DOHH2 (cell line): Measurements from ENCODE around the gene GALNT12.

Source experiments
- H3F3A ChIP-seq: fragments of 200-600 bp; sonication (generic), shearing (Covaris generic); 2 replicates; pipeline ENCODE4 v1.6.0; 2016; ENCODE audit warnings: antibody characterized with exemption, mild to moderate bottlenecking; ENCODE audit not compliant: control insufficient read depth, insufficient read depth
- H3K27ac ChIP-seq: fragments of 200-600 bp; sonication (generic); 2 replicates; pipeline ENCODE4 v1.5.1; 2014; ENCODE audit warnings: low read depth, mild to moderate bottlenecking, low read length, moderate library complexity
- H3K27me3 ChIP-seq: fragments of 200-600 bp; sonication (generic); 2 replicates; pipeline ENCODE4 v1.6.1; 2014; ENCODE audit warnings: mild to moderate bottlenecking, low read length, mixed read lengths; ENCODE audit not compliant: control insufficient read depth
- H3K36me3 ChIP-seq: fragments of 200-600 bp; sonication (generic); 2 replicates; pipeline ENCODE4 v1.6.1; 2014; ENCODE audit warnings: mild to moderate bottlenecking, low read length, moderate library complexity, mixed read lengths; ENCODE audit not compliant: control insufficient read depth
- H3K4me1 ChIP-seq: fragments of 200-600 bp; sonication (generic); 2 replicates; pipeline ENCODE4 v1.6.1; 2014; ENCODE audit warnings: mild to moderate bottlenecking, low read length, mixed read lengths; ENCODE audit not compliant: control insufficient read depth
- H3K4me2 ChIP-seq: fragments of 200-600 bp; sonication (generic); 2 replicates; pipeline ENCODE4 v1.6.0; 2014; ENCODE audit warnings: mild to moderate bottlenecking, low read length, moderate library complexity
- H3K4me3 ChIP-seq: fragments of 200-600 bp; sonication (generic); 2 replicates; pipeline ENCODE4 v1.5.1; 2014; ENCODE audit warnings: mild to moderate bottlenecking, low read length, mixed read lengths
- H3K79me2 ChIP-seq: fragments of 200-600 bp; sonication (generic); 2 replicates; pipeline ENCODE4 v1.6.1; 2014; ENCODE audit warnings: mild to moderate bottlenecking, low read length, mixed read lengths; ENCODE audit not compliant: control insufficient read depth
- H3K9me2 ChIP-seq: fragments of 200-600 bp; sonication (generic); replicated peaks from 2 replicates; pipeline ENCODE4 v1.6.1; 2014; ENCODE audit warnings: mild to moderate bottlenecking, low read length, mixed read lengths; ENCODE audit not compliant: control insufficient read depth
- H3K9me3 ChIP-seq: fragments of 200-600 bp; sonication (generic); 2 replicates; pipeline ENCODE4 v1.6.1; 2014; ENCODE audit warnings: antibody characterized with exemption, low read length, mixed read lengths; ENCODE audit not compliant: control insufficient read depth, insufficient read depth
- H4K20me1 ChIP-seq: fragments of 200-600 bp; sonication (generic); 2 replicates; pipeline ENCODE4 v1.6.0; 2014; ENCODE audit warnings: low read depth, mild to moderate bottlenecking, antibody characterized with exemption, low read length, moderate library complexity; ENCODE audit not compliant: control insufficient read depth, insufficient read depth
- CTCF ChIP-seq: fragments of 200-600 bp; sonication (generic); IDR thresholded peaks from one replicate; pipeline ENCODE4 v1.5.1; 2014; ENCODE audit warnings: antibody characterized with exemption, mild to moderate bottlenecking, low read depth, low read length; ENCODE audit not compliant: poor library complexity, severe bottlenecking
- EZH2phosphoT487 ChIP-seq: fragments of 200-600 bp; sonication (generic); IDR thresholded peaks from 2 replicates; pipeline ENCODE4 v1.6.1; 2017; ENCODE audit warnings: borderline replicate concordance, mild to moderate bottlenecking, antibody characterized with exemption, low read length, moderate library complexity, mixed read lengths

The GALNT12 gene

GRCh38 chr9:98810102-98810842, 2.8 kb downstream of the GALNT12 start:
- Histone ChIP-seq H3K9me3 (peaks cover 2% of the 10 kb centered on the region; the same call in 1 of the 2 replicates), H3K36me3 (no peaks in the 10 kb centered on the region), H4K20me1 (no peaks in the 10 kb centered on the region), H3K9me2 (no peaks in the 10 kb centered on the region), H3K4me1 (peaks cover 17% of the 10 kb centered on the region), H3K4me2 (no peak overlapping the region), H3K4me3 (no peak overlapping the region), H3K27ac (no peak overlapping the region), H3K79me2 (no peaks in the 10 kb centered on the region), H3K27me3 (peaks cover 30% of the 10 kb centered on the region), H3F3A (no peaks in the 10 kb centered on the region)
- TF ChIP-seq CTCF (no peak), EZH2phosphoT487 (no peak)

DNA sequence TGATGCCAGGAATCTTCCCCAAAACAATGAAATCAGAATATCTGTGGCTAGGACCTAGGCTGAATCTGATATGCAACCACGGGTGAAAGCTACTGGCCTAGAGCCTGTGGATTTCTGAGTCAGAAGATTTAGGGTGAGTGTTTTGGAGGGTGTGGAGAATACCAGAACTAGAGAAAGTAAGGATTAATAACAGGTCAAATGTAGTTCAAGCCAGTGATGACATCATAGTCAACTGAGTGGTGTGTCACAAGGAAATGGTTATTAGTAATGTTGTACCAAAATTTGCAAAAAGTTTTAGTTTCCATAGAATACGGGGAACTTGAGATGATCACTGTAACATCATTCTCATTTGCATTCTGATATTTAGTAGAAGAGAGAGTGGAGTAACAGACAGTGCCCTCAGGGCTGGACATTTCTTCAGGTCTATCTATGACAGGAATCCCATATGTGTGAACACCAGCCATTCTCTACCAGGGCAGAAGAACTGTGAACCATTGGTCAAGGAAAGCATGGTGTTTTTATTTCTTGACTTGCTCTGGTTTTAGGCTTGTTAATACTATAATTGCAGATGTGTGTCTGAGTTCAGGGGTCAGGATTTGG, 3.7 kb downstream of the GALNT12 start:
- no peak overlapping the region for H3K4me3 ChIP-seq

DNA sequence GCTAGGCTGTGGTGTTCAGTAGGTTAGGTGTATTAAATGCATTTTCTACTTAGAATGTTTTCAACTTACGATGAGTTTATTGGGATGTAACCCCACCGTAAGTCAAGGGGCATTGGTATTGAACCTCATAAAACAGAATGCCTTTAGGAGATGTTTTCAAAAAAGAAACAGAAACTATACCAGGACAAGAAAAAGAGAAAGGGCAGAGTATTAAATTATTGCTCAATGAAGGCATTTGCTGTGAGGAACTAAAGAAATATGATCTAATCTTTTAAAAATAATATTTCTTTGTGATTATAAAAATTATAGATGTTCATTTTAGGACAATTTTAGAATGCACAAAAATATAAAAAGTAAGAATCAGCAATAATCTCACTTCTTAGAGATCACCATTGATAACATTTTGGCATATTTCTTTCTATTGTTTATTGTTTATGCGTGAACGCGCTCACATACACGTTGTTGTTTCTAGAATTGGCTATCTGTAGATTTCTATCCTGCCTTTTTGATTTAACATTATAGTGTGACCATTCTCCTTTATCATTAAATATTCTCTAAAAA, 8.0 kb downstream of the GALNT12 start:
- Histone ChIP-seq H3K9me2 (no peaks in the 10 kb centered on the region), H3K27ac (no peak overlapping the region)

More for the DNA sequence above, 3.7 kb downstream of the GALNT12 start:
- no peak overlapping the region for H3K4me2 ChIP-seq
- H3F3A ChIP-seq = no peaks in the 10 kb centered on the region
- H3K27ac ChIP-seq = no peak overlapping the region
- H3K36me3 ChIP-seq = no peaks in the 10 kb centered on the region
- no peaks in the 10 kb centered on the region for H4K20me1 ChIP-seq
- H3K4me1 ChIP-seq = peaks cover 17% of the 10 kb centered on the region
- no peaks in the 10 kb centered on the region for H3K79me2 ChIP-seq
- H3K27me3 ChIP-seq = peaks cover 23% of the 10 kb centered on the region
- peaks cover 2% of the 10 kb centered on the region; the same call in 1 of the 2 replicates for H3K9me3 ChIP-seq
- TF ChIP-seq CTCF (no peak), EZH2phosphoT487 (no peak)
- H3K9me2 ChIP-seq = no peaks in the 10 kb centered on the region

More for the DNA sequence above, 8.0 kb downstream of the GALNT12 start:
- Histone ChIP-seq H3K4me2 (no peak overlapping the region), H3K9me3 (peaks cover 2% of the 10 kb centered on the region; the same call in 1 of the 2 replicates), H3K4me1 (no peaks in the 10 kb centered on the region), H3F3A (no peaks in the 10 kb centered on the region), H3K4me3 (no peak overlapping the region), H3K36me3 (no peaks in the 10 kb centered on the region), H4K20me1 (no peaks in the 10 kb centered on the region), H3K27me3 (0 out of 2 replicates have a peak, but pooled peaks cover 3% of the 10 kb centered on the region), H3K79me2 (no peaks in the 10 kb centered on the region)
- TF ChIP-seq CTCF = no peak
- TF ChIP-seq EZH2phosphoT487 = no peak
